AG09309 (cell line): ENCODE measurements around the gene TAF5L.
"Not testable (repeated sequence)": the region's sequence is repeated elsewhere in the genome, so short reads cannot be mapped to it uniquely, and the experiment has no call there.

Experiments used
- DNase-seq: peaks from one replicate; pipeline ENCODE4 v3.0.0-alpha.2; 2010; ENCODE audit warnings: low read depth
- H3K4me3 ChIP-seq: 2 replicates; pipeline ENCODE4 v1.5.1; 2011; ENCODE audit warnings: mild to moderate bottlenecking, low read depth, low read length, moderate library complexity; ENCODE audit not compliant: control insufficient read depth
- TF ChIP-seq, protein P1 (sequence below): IDR thresholded peaks from 2 replicates; pipeline ENCODE4 v1.5.1; 2011; ENCODE audit warnings: mild to moderate bottlenecking, low read depth, low read length, inconsistent platforms; ENCODE audit not compliant: insufficient read depth, control insufficient read depth; ENCODE audit errors: missing control alignments

The TAF5L gene

GRCh38 chr1:229561141-229561540 is 64.8 kb downstream of the TAF5L start:
- no peak for DNase-seq
- TF ChIP-seq, protein P1, sequence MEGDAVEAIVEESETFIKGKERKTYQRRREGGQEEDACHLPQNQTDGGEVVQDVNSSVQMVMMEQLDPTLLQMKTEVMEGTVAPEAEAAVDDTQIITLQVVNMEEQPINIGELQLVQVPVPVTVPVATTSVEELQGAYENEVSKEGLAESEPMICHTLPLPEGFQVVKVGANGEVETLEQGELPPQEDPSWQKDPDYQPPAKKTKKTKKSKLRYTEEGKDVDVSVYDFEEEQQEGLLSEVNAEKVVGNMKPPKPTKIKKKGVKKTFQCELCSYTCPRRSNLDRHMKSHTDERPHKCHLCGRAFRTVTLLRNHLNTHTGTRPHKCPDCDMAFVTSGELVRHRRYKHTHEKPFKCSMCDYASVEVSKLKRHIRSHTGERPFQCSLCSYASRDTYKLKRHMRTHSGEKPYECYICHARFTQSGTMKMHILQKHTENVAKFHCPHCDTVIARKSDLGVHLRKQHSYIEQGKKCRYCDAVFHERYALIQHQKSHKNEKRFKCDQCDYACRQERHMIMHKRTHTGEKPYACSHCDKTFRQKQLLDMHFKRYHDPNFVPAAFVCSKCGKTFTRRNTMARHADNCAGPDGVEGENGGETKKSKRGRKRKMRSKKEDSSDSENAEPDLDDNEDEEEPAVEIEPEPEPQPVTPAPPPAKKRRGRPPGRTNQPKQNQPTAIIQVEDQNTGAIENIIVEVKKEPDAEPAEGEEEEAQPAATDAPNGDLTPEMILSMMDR: no peak
- H3K4me3 ChIP-seq: no peak overlapping the region

- not testable (repeated sequence) for DNase-seq, H3K4me3 ChIP-seq
Measured at GRCh38 chr1:229560124-229560523, 65.8 kb downstream of the TAF5L start.

GRCh38 chr1:229559336-229559801 is 66.6 kb downstream of the TAF5L start:
- not testable (repeated sequence) for DNase-seq
- peak overlapping the region; percentile 71 for H3K4me3 ChIP-seq

- H3K4me3 ChIP-seq: peak within 1 kb of the TSS; percentile 71
- DNase-seq: peak; percentile 88
Measured at GRCh38 chr1:229558460-229559335, 67.2 kb downstream of the TAF5L start, which contains the start of gene ABCB10. Gene ABCB10 (minus strand): TSS chr1:229558707. CDS start chr1:229558652, 55 bp downstream.

DNA sequence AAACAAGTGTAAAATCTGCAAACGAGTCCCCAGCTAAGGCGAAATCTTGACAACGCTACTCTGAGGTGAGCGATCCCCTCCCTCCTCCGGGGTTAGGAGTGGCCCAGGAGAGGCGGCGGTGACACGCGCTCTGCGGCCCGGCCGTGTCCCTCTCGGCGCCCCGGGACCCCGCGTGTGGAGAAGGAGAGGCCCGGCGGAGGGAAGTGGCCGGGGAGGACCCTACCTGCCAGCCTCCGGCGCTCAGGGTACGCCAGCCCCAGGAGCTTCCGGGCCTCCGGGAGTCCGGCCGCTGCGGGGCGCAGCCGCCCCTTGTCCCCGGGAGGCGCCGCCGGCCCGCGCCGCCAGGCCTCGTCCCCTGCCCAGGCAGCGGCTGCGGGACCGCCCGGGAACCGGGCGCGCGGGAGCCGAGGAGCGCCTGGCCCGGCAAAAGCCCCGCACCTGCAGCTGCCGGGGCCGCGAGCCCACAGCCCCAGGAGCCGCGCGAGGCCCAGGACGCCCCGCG is 68.0 kb downstream of the TAF5L start:
- no peak for DNase-seq
- H3K4me3 ChIP-seq: peak overlapping the region; percentile 71
- TF ChIP-seq, protein P1: no peak

More at GRCh38 chr1:229558460-229559335, 67.2 kb downstream of the TAF5L start, which contains the start of gene ABCB10:
- TF ChIP-seq, protein P1: peak; percentile 60

DNA sequence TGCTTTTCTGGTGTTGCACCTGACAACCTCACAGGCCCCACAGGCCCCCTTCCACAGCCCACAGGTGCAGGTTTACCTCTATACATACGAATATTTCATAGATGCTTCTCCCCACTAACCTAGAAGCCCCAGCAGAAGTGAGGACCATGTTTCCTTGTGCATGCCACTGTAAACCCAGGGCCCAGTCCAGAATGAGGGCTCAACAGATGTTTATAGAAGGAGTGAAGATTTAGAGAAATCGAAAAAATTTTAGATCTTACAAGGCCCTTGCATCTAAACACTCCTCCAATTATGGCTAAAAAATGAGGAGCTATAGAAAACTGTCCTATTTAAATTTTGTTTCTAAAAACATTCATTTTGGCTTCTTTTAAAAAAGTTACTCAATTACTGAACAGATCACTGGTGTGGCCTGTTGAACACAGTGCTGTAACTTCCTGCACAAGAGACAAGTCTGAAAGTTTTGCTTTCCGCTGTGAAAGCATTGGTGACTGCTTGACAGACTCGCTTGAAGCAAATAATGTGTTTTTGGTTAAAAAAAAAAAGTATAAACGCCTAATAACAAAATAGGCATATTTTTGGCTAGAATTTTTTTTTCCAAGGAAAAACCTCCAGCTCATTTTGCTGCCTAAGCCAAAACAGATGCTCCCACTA is 68.6 kb downstream of the TAF5L start:
- DNase-seq: no peak
- TF ChIP-seq, protein P1: no peak
- H3K4me3 ChIP-seq: peak overlapping the region; percentile 71

GRCh38 chr1:229554886-229555621 is 70.9 kb downstream of the TAF5L start:
- no peak overlapping the region for H3K4me3 ChIP-seq
- TF ChIP-seq, protein P1: no peak
- no peak for DNase-seq
